ENCODE results near the gene STK25. TPM values are rescaled to one million over a fixed set of nuclear protein-coding genes. Genes with fewer than 3 reads are reported as not detected.

The STK25 gene
- total RNA-seq, 1 donor from 2014 or later, result 125 TPM

DNA sequence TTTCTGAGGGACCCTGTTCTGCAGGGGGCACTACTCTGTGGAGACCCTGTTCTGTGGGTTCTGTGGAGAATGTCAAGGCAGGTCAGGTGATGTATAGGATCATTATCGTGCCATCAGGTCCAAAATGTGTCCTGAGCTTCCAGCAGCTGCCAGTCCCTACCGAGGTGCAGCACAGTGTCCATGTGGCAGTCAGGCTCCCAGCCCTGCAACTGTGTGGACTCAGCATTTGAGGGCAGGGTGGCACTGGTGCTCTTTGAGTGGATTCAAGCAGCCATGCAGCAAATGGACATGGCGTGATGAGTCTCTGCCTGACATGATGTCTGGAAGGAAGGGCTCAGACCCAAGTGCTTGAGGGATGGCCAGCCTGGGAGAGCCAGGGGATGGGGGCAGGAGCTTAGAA is 35.0 kb downstream of the STK25 start:
- DNase-seq (ENCODE audit: low spot score), result no peak
- Mint-ChIP-seq H3K36me3 (ENCODE audit: low read depth) (no peaks in the 10 kb centered on the region), H3K4me1 (ENCODE audit: low read depth) (no peaks in the 10 kb centered on the region), H3K27ac (no peak overlapping the region), H3K4me3 (no peak overlapping the region), H3K27me3 (ENCODE audit: insufficient read depth) (peaks cover 12% of the 10 kb centered on the region), H3K9me3 (no peaks in the 10 kb centered on the region)
- intact Hi-C loops (cut with micrococcal nuclease), result no loop called here

DNA sequence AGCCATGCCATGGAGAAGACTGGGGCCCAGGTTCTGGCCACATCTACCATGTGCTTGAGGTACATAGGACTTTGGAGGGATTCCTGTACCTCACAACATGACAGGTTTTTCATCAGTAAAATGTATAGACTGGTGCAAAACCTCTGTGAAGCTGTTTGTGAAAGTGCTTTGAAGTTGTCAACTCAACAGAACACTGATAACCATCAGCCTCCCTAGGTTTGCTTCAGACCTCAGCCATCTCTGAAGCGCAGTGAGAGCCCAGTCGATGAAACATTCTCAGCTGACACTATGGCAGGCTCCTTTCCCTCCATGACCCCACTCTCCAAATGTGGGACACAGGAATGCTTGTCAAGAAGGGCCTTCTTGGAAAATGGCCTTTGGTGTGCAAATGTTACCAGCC is 38.6 kb downstream of the STK25 start:
- Mint-ChIP-seq H3K36me3 (ENCODE audit: low read depth) (no peaks in the 10 kb centered on the region), H3K4me3 (no peak overlapping the region), H3K27ac (no peak overlapping the region), H3K4me1 (ENCODE audit: low read depth) (no peaks in the 10 kb centered on the region), H3K9me3 (no peaks in the 10 kb centered on the region), H3K27me3 (ENCODE audit: insufficient read depth) (peaks cover 13% of the 10 kb centered on the region)
- no peak for DNase-seq (ENCODE audit: low spot score)
- intact Hi-C loops (cut with micrococcal nuclease), result no loop called here

DNA sequence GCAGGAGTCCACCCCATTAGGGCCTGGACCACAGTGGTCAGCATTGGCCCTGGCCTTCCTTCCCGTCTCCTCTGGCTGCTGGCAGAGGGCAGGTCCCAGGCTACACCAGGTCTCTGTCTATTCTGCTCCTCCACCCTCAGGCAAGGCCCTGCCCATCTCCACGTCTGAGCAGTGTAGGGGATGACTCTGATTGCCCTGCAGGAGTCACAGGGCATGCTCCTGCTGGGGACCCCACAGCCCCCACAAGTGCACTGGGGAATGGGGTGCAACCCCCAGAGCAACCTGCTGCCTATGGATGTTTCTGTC is 40.0 kb downstream of the STK25 start:
- H3K27me3 Mint-ChIP-seq (ENCODE audit: insufficient read depth), result peaks cover 14% of the 10 kb centered on the region
- H3K4me3 Mint-ChIP-seq, result no peak overlapping the region
- H3K27ac Mint-ChIP-seq, result no peak overlapping the region
- intact Hi-C loops (cut with micrococcal nuclease), result no loop called here
- no peaks in the 10 kb centered on the region for H3K9me3 Mint-ChIP-seq
- no peaks in the 10 kb centered on the region for H3K36me3 Mint-ChIP-seq (ENCODE audit: low read depth)
- no peak for DNase-seq (ENCODE audit: low spot score)
- H3K4me1 Mint-ChIP-seq (ENCODE audit: low read depth), result no peaks in the 10 kb centered on the region

DNA sequence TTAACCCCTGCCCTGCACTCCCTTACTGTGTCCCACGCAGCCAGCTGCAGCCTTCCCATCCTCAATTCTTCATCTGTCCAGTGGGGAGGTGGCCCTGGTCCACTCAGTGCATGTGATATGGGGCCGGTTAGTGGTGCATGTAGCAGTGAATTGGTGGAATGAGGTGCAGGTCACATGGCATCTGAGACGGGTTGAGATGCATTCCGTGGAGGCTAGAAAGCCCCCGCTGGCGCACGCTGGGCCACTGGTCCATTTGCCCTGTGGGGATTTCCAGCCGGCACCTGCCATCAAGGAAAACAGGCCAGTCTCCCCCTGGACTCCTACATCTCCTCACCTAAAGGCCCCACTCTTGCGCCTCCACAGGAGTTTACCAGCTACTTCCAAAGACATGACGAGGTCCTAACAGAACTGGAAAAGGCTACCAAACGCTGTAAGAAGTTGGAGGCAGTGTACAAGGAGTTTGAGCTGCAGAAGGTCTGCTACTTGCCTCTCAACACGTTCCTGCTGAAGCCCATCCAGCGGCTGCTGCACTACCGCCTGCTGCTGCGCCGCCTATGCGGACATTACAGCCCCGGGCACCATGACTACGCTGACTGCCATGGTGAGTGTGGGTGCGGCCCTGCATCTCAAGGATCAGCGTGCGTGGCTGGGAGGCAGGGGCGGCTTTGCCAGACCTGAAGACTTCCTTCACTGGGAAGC is 40.5 kb downstream of the STK25 start:
- peaks cover 14% of the 10 kb centered on the region for H3K27me3 Mint-ChIP-seq (ENCODE audit: insufficient read depth)
- no peak overlapping the region for H3K4me3 Mint-ChIP-seq
- no peaks in the 10 kb centered on the region for H3K36me3 Mint-ChIP-seq (ENCODE audit: low read depth)
- intact Hi-C loops (cut with micrococcal nuclease), result no loop called here
- no peaks in the 10 kb centered on the region for H3K4me1 Mint-ChIP-seq (ENCODE audit: low read depth)
- H3K9me3 Mint-ChIP-seq, result no peaks in the 10 kb centered on the region
- H3K27ac Mint-ChIP-seq, result no peak overlapping the region
- no peak for DNase-seq (ENCODE audit: low spot score)

DNA sequence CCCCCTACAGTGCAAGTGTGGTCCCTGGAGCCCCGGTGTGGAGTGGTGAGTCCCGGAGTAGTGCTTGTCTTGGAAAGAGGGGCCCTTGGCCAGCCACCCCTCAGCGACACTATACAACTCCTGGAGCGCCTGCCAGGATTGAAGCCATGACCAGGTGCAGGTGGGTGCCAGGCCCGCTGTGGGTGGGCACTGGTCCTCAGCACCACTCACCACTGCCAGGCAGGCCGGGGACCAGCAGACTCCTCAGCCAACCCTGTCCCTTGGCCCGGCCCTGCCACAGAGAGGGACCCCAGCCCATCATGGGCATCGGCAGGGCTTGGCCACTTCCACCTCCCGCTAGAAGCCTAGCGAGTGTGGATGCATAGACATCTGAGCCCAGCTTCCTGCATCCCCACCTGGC is 42.2 kb downstream of the STK25 start:
- Mint-ChIP-seq H3K36me3 (ENCODE audit: low read depth) (no peaks in the 10 kb centered on the region), H3K4me1 (ENCODE audit: low read depth) (no peaks in the 10 kb centered on the region)

DNA sequence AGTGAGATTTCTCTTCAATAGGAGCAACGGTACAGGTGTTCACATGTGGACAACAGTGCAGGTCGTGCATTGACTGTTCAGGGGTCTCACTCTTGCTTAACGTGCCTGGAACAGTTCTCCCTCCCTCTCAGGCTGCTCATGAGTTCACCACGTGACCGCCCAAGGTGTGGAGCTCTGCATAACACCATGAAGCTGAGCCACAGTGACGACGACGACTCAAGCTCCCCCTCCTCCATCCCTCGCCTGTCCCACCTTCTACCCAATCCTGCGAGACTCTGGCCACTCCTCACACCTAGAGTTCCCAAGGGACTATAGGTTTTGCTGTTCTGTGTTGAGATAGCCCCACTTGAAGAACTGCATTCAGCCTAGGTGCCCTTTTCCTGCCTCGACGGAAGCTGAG is 42.8 kb downstream of the STK25 start:
- Mint-ChIP-seq H3K27ac (no peak overlapping the region), H3K27me3 (ENCODE audit: insufficient read depth) (peaks cover 1% of the 10 kb centered on the region), H3K4me3 (no peak overlapping the region), H3K4me1 (ENCODE audit: low read depth) (no peaks in the 10 kb centered on the region), H3K36me3 (ENCODE audit: low read depth) (no peaks in the 10 kb centered on the region), H3K9me3 (no peaks in the 10 kb centered on the region)
- intact Hi-C loops (cut with micrococcal nuclease), result no loop called here
- DNase-seq (ENCODE audit: low spot score), result no peak

More for the DNA sequence above, 42.2 kb downstream of the STK25 start:
- H3K4me3 Mint-ChIP-seq, result no peak overlapping the region
- no peaks in the 10 kb centered on the region for H3K9me3 Mint-ChIP-seq
- DNase-seq (ENCODE audit: low spot score), result no peak
- intact Hi-C loops (cut with micrococcal nuclease), result no loop called here
- H3K27me3 Mint-ChIP-seq (ENCODE audit: insufficient read depth), result peaks cover 5% of the 10 kb centered on the region
- no peak overlapping the region for H3K27ac Mint-ChIP-seq

DNA sequence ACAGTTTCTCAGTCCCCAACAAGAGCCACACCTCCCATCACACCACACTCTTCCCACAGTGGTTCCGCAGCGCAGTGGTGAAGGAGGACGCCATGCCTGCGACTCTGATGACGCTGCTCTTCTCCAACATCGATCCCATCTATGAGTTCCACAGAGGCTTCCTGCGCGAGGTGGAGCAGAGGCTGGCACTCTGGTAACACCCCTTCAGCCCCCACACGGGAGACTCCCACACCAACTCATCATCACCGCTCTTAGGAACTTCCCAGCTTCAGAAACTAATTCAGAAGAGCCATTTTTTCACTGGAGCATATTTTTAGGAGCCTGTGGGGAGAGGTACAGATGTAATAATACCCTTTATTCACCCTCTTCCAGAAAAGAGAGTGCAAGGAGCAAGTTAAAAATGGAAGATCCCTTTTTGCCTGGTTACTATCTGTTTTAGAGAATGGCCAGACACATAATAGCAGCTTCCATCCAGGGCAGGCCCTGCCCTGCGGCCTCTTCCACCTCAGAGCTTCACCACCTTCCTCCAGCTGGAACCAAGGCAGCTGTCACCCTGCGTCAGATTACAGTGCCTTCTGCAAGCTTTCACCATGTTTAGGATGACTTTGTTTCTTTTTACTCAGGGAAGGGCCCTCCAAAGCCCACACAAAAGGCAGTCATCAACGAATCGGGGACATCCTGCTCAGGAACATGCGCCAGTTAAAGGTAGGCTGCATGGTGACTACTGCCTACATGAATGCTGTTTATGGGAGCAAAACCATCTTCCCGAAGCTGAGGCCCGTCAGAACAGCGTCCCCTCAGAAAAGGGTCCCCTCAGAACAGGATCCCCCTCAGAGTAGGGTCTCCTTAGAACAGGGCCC is 44.9 kb downstream of the STK25 start:
- H3K4me3 Mint-ChIP-seq, result no peak overlapping the region
- H3K4me1 Mint-ChIP-seq (ENCODE audit: low read depth), result no peaks in the 10 kb centered on the region
- no peaks in the 10 kb centered on the region for H3K36me3 Mint-ChIP-seq (ENCODE audit: low read depth)
- H3K9me3 Mint-ChIP-seq, result no peaks in the 10 kb centered on the region
- no peak overlapping the region for H3K27ac Mint-ChIP-seq
- intact Hi-C loops (cut with micrococcal nuclease), result no loop called here
- no peak for DNase-seq (ENCODE audit: low spot score)
- H3K27me3 Mint-ChIP-seq (ENCODE audit: insufficient read depth), result peaks cover 1% of the 10 kb centered on the region

DNA sequence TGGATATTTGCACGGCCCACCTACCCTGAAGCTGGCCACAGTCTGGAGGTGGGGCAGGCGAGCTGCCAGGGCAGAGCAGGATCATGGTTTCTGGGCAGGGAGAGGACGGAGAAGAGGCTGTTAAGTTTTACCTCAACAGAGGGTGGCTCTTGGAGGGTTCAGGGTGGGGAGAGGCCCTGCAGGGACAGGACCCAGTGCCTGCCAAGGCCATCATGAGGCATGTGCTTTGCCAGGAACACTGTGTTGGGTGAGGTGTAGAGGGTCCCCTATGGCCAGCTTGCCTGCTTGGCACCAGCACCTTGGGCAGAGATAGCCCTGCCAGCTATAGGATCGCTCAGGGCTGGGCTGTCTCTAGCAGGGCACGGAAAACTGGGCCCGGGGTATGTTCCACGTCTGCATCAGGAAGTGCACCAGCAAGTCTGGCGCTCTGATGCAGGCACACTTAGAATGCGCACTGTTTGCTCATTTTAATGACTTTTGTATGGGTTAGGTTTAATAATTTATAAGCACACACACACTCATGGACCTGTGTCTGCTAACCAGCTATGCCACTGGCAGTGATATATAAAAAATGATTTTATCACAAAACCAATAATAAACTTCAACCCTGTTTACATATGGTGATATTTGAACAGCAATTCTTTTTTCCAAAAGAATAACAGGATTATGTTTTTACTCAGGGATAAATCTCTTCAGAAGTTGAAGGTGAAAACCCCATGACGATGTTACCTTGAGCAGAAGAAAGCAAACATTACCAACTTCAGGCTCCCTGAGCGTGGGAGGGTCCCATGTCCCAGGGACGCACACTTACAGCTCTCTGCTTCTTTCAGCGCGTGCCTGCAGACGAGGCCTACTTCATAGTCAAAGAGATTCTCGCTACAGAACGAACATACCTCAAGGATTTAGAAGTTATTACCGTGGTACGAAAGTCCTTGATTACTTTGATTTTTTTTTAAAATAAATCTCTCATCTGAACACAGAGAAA is 46.4 kb downstream of the STK25 start:
- intact Hi-C loops (cut with micrococcal nuclease), result no loop called here
- Mint-ChIP-seq H3K4me1 (ENCODE audit: low read depth) (no peaks in the 10 kb centered on the region), H3K36me3 (ENCODE audit: low read depth) (no peaks in the 10 kb centered on the region), H3K9me3 (no peaks in the 10 kb centered on the region), H3K27ac (no peak overlapping the region), H3K27me3 (ENCODE audit: insufficient read depth) (peaks cover 1% of the 10 kb centered on the region), H3K4me3 (no peak overlapping the region)
- no peak for DNase-seq (ENCODE audit: low spot score)

DNA sequence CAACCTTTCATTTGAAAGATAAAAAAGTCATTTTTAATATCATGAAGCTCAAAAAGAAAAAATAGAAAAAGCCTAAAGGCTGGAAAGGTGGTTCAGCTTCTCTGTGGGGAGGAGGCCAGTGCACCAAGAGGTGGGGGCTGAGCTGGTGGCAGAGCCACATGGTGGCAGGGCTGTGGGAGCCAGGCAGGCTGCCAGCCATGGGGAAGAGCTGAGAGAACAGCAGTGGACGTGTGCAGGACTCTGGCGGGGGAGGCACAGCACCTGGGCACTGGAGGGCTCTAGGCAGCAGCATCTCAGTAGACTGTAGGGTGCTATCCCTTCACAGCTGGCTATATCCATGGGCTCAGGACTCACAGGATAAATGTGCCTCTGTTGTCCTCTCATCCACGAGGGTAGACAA is 47.8 kb downstream of the STK25 start:
- H3K4me1 Mint-ChIP-seq (ENCODE audit: low read depth), result no peaks in the 10 kb centered on the region
- H3K9me3 Mint-ChIP-seq, result no peaks in the 10 kb centered on the region
- no peak overlapping the region for H3K27ac Mint-ChIP-seq
- H3K27me3 Mint-ChIP-seq (ENCODE audit: insufficient read depth), result peaks cover 4% of the 10 kb centered on the region
- no peaks in the 10 kb centered on the region for H3K36me3 Mint-ChIP-seq (ENCODE audit: low read depth)
- no peak for DNase-seq (ENCODE audit: low spot score)
- intact Hi-C loops (cut with micrococcal nuclease), result no loop called here
- H3K4me3 Mint-ChIP-seq, result no peak overlapping the region

DNA sequence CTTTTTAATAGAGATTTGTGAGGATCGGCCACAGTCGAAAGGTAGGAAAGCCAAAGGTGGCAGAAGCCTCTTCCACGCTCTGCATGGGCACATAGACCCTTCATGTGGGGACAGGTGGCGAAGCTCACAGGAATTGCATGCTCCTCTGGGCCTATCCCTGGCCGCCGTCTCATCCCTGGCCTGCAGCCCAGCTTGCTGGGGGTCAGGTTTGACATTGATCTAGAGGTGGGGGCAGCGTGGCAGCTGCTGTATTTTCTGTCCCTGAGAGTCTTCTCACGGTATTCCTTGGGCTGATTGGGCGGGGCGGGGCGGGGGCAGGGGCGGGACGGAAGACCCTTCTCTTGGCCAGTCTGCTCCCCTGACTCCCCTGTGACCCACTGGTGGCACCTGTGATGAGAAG is 48.9 kb downstream of the STK25 start:
- Mint-ChIP-seq H3K4me1 (ENCODE audit: low read depth) (no peaks in the 10 kb centered on the region), H3K27me3 (ENCODE audit: insufficient read depth) (peaks cover 6% of the 10 kb centered on the region), H3K9me3 (no peaks in the 10 kb centered on the region), H3K27ac (no peak overlapping the region), H3K4me3 (no peak overlapping the region), H3K36me3 (ENCODE audit: low read depth) (no peaks in the 10 kb centered on the region)
- intact Hi-C loops (cut with micrococcal nuclease), result no loop called here
- DNase-seq (ENCODE audit: low spot score), result no peak

DNA sequence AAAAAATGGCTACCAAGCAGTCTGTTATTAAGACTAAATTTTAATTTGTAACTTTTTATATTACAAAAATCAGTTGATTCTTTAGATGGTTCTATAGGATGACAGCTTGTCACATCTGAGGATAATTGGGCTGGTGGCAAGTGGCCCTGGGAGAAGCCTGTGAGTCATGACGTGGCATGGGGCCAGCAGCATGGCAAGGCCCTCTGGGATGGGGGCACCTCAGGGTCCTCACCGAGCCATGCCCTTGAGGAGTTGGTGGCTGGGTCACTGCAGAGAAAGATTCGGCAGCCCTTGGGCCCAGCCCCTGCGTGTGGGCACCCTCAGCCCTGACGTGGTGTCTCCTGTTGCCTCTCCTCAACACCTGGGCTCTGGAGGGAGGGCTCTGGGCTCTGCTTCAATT is 49.7 kb downstream of the STK25 start:
- Mint-ChIP-seq H3K27me3 (ENCODE audit: insufficient read depth) (peaks cover 13% of the 10 kb centered on the region), H3K36me3 (ENCODE audit: low read depth) (no peaks in the 10 kb centered on the region), H3K9me3 (no peaks in the 10 kb centered on the region), H3K4me1 (ENCODE audit: low read depth) (no peaks in the 10 kb centered on the region), H3K27ac (no peak overlapping the region), H3K4me3 (no peak overlapping the region)
- DNase-seq (ENCODE audit: low spot score), result no peak
- intact Hi-C loops (cut with micrococcal nuclease), result no loop called here

DNA sequence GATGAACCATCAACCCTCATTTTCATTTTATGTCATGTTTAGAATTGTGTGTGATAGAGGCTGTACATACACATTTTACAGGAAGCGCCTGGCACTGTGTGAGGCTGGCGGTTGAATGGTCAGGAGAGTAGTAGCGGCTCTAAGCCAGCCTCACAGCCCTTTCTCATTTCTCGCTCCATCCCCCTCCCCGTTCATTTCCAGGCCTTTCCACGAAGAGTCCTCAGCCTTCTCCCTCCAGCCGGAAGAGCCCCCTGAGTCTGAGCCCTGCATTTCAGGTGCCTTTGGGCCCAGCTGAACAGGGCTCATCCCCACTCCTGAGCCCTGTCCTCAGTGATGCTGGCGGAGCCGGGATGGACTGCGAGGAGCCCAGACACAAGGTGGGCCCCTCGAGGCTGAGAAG is 51.8 kb downstream of the STK25 start:
- no peak for DNase-seq (ENCODE audit: low spot score)
- no peaks in the 10 kb centered on the region for H3K9me3 Mint-ChIP-seq
- H3K4me3 Mint-ChIP-seq, result no peak overlapping the region
- no peak overlapping the region for H3K27ac Mint-ChIP-seq
- intact Hi-C loops (cut with micrococcal nuclease), result no loop called here
- no peaks in the 10 kb centered on the region for H3K4me1 Mint-ChIP-seq (ENCODE audit: low read depth)
- H3K36me3 Mint-ChIP-seq (ENCODE audit: low read depth), result no peaks in the 10 kb centered on the region
- H3K27me3 Mint-ChIP-seq (ENCODE audit: insufficient read depth), result peaks cover 21% of the 10 kb centered on the region
